HG02610 (cell line): Measurements from ENCODE around the gene FETUB.

Experiments used
- ATAC-seq: cut with Tn5 transposase; IDR thresholded peaks from one replicate; pipeline ENCODE4 v1.9.1; 2021; ENCODE audit warnings: mild to moderate bottlenecking, moderate library complexity; ENCODE audit not compliant: unreplicated experiment

Gene FETUB

DNA sequence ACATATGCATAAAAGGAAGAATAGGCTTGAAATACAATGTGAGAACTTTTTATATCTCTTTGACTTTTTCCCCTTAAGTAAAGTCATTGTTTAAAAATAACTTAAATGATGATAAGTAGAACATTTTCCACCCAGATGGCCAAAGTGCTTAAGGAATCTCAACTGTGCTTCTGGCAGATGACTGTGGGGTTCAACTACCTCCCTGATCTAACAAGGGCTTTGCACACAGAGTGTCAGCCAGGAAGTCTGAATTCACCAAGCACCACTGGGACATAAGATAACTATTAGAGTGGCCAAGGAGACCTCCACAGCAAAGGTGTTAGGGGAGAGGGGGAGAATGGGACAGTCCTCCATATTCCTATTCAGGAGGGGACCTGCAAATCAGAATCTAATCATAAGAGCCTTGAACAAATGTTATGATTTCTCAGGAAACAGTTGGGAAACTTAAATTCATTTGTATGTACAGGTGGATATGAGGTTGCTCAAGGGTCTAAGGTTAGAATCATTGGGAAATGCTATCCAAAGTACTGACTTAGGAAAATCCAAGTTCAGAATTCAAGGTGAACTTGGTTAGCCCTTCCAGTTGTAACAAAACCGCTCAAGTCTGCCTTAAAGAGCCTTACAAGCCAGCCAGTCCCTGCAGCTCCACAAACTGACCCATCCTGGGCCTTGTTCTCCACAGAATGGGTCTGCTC is at the start of gene FETUB:
TSS of gene FETUB (plus strand) at position 622 of the 695 bp plus-strand sequence. CDS start at position 684, 62 bp downstream.
- no peak for ATAC-seq

GRCh38 chr3:186590580-186591295 is 49.5 kb upstream of the FETUB start:
- ATAC-seq, result no peak

GRCh38 chr3:186592682-186593081 is 47.5 kb upstream of the FETUB start:
- ATAC-seq, result no peak

- ATAC-seq, result no peak
These were observed 46.3 kb upstream of the FETUB start for GRCh38 chr3:186593862-186594261.

GRCh38 chr3:186594591-186595113 is 45.5 kb upstream of the FETUB start:
- no peak for ATAC-seq

GRCh38 chr3:186596568-186597287 is 43.5 kb upstream of the FETUB start:
- ATAC-seq, result no peak

GRCh38 chr3:186598108-186598784 is 42.0 kb upstream of the FETUB start:
- no peak for ATAC-seq

GRCh38 chr3:186598794-186599141 is 41.4 kb upstream of the FETUB start:
- ATAC-seq, result no peak

- ATAC-seq, result no peak
These were observed 40.9 kb upstream of the FETUB start for GRCh38 chr3:186599142-186599784.

DNA sequence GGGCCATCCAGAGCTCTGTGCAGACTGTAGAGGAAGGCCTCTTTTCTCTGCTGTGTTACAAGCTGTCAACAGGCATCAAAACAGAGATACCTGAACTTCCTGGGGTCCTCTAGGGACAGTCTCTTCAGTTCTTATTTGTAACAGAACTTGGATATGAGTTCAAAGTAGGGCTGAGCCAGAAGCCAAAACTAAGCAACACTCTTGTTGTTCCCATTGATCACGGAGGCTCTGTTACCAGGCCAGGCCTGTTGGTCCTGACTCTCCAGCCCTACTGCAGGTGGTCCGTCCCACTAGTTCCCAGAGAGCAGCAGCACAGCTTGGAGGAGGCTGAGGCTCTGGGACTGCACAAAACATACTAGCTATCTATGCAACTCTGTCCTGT is 40.4 kb upstream of the FETUB start:
- no peak for ATAC-seq

GRCh38 chr3:186600896-186601295 is 39.3 kb upstream of the FETUB start:
- ATAC-seq, result no peak

DNA sequence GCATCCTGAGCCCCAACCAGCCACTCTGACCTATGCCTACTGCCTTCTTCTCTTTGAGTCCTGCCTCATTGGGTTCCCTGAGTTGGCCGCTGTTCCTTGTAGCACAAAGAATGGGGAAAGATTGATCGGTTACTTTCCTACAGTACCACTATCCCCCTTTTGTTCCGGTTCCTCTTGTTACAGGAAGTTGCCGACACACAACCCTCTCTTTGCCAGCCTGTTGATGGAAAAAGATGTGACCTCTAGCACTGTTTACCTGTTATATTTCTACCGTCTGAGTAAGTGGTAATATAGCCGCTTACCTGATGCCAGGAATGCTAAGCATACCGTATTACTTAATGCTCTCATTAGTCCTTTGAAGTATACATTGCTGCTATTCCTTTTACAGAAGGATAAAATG is 37.0 kb upstream of the FETUB start:
- no peak for ATAC-seq

- ATAC-seq, result no peak
These were observed 35.1 kb upstream of the FETUB start for GRCh38 chr3:186605078-186605477.

DNA sequence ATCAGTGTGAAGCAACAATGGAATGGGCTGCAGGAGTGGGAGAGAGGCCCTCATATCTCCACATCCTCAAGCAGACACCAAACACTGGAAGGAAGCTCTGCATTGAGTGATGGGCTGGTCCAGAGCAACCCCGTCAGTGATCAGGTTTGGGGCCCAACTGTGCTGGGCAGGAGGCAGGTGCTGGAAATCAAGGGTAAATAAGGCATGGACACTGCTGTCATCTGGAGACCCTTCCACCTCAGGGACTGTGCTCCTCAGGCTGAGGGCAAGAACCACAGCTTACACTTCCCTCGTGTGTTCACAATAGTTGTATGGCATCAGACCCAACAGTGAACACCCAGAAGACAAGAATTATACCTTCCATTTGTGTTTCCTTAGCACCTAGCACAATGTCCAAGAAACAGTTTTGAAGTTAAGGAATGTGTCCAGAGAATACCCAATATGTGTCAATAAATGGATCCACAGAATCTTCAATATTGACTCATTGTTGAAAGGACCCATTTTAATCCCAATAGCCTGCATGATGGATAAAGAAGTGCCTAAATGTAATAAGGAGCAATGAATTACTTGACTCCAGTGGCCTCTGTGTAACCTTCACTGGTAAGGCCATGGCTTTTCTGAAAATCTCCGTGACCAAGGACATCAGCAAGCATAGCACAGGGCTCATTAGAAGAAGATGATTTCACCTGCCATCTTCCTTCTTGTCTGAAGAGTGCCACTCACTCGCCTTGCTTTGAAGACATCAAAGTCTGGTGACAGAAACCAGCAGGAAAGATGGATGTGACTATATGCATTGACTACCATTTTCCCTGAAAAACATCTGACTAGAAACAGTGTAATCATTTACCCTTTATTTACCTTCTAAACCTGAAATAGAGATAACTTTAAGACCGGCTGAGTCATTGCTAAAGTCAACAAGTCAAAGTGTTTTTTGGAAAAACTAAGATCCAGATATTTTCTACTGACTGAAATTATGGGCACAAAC is 34.3 kb upstream of the FETUB start:
- ATAC-seq, result no peak

DNA sequence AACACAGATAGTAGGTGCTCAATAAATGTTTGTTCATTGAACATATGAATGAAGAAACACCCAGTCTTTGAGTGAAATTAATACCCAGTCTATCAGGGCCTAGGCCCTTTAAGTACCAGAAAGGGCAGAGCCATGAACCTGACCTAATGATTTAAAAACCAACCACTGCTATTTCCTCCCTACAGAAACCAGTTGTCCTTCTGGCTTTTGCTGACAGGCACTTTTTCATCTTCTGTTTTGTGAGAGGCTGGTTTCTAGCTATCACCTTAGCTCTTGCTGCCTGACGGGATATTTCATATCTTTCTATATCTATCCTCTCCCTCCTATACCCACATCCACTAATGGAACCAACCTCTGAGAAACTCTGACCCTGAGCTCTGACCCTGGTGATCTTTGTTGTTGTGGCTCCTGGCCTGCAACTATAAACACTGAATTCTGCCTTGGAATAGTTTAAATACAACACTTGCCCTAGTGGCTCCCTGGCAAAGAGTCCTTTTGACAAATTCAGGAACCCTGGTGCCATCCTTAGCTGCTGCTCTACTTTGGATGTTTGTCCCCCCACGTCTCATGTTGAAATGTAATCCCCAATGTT is 31.5 kb upstream of the FETUB start:
- no peak for ATAC-seq

- no peak for ATAC-seq
These were observed 30.8 kb upstream of the FETUB start for GRCh38 chr3:186609247-186609868.

DNA sequence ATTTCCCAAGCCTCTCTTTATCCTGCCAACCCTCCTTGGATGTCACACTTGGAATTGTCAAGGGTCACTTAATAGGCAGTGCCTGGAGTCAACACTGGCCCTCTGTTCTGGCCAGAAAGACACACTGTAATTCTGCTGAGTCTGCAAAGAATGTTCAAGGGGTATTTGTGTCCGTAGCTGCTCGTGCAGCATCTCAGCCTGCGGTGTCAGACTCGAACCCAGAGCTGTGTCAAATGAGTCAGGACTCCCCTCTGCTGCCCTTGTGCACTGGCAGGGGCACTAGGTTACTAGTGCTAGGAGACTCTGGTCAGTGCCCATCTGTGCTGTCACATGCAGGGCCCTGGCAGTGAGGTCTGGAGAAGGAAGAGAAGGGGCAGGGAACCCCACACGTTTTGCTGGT is 28.1 kb upstream of the FETUB start:
- no peak for ATAC-seq

DNA sequence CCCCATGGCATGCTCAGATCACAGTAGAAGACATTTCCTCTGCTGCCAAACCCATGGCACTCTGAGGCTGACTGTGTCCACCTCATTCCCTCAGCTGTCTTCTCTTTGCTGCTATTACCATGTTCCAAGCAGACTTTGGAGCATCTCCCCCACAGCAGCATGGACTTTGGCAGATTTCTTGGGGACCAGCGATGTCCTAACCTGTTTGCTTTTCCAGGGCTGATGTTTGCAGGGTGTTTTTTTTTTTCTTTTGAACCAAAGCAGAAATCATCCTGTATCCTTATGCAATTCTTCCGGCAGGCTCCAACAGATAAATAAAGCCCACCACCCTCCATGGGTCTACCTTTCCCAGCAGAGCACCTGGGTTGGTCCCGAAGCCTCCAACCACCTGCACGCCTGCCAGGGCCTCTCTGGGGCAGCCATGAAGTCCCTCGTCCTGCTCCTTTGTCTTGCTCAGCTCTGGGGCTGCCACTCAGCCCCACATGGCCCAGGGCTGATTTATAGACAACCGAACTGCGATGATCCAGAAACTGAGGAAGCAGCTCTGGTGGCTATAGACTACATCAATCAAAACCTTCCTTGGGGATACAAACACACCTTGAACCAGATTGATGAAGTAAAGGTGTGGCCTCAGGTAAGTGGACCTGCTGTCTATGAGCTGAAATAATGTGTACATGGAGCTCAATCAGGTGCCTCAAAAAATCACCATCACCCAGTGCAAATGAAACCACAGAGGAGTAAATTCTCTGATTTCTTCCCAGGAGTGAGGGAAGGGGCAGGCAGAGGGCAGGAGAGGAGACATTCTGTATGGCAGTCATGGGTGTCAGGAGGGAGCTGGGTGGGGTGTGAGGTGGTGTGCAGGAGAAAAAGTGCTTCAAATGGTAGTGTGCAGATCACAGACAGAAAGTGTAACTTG is 27.2 kb upstream of the FETUB start, which contains the start of gene AHSG:
TSS of gene AHSG (plus strand) at position 340 of the 916 bp plus-strand sequence. CDS start at position 422, 82 bp downstream.
- no peak for ATAC-seq
